PFSK-1 (cell line): ENCODE results near the gene GMNC.

Experiments
- FOXP2 ChIP-seq: optimal IDR thresholded peaks from 2 replicates; pipeline ENCODE3; 2011; ENCODE audit warnings: borderline replicate concordance, control low read depth, inconsistent platforms; ENCODE audit not compliant: insufficient read depth; ENCODE audit errors: extremely low read length, extremely low read depth
- POLR2AphosphoS5 ChIP-seq: IDR thresholded peaks from 2 replicates; pipeline ENCODE4 v1.6.1; 2012; ENCODE audit warnings: low read depth, mild to moderate bottlenecking, control low read depth, low read length, moderate library complexity
- REST ChIP-seq, 2 experiments: IDR thresholded peaks; 2 replicates each; pipeline versions ENCODE4 v1.6.1 to v1.8.0; 2011 to 2012; ENCODE audit warnings: low read depth in 2 of 2, low read length in 2 of 2, control low read depth in 1 of 2, inconsistent platforms in 1 of 2, mild to moderate bottlenecking in 1 of 2, moderate library complexity in 1 of 2; ENCODE audit not compliant: insufficient read depth in 1 of 2
- SIN3A ChIP-seq: IDR thresholded peaks from 2 replicates; pipeline ENCODE4 v1.6.1; 2012; ENCODE audit warnings: mild to moderate bottlenecking, low read length, moderate library complexity, borderline replicate concordance; ENCODE audit not compliant: insufficient read depth
- TAF1 ChIP-seq: IDR thresholded peaks from 2 replicates; pipeline ENCODE4 v1.6.1; 2012; ENCODE audit warnings: low read length, control low read depth, borderline replicate concordance; ENCODE audit not compliant: insufficient read depth

DNA sequence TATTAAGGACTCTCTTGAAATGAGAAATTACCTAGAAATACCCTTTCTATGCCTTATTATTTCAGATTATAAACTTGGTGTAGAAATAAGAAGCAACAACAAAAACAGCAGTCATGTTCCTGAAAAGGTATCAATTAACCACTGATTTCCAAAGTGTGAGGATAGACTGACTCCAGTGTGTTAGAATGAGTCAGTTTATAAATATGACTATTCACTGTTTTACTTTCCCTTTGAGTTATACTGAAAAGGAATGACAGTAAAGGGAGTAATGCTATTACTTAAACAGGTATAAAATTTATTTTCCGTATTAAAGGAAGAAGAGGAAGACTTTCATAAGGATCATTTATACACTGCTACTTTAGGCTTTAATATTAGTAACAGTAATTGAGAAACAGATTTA lies 12.9 kb downstream of the GMNC start:
- TF ChIP-seq SIN3A (no peak), POLR2AphosphoS5 (no peak), TAF1 (no peak), REST (IDR thresholded peaks at IDR 0.05; ENCODE audit: insufficient read depth in 1 of 2, low read depth in 2 of 2, low read length in 2 of 2) (no peak), FOXP2 (no peak)
